ENCODE measurements around the gene HHIPL2.

Gene HHIPL2

GRCh38 chr1:222570837-222571236 is 22.9 kb upstream of the HHIPL2 start:
- TF ChIP-seq ZNF70 (CRISPR knock-in tag; IDR thresholded peaks at IDR 0.05) (no peak), BACH2 (CRISPR knock-in tag; IDR thresholded peaks at IDR 0.05; ENCODE audit: borderline replicate concordance) (no peak), PATZ1 (CRISPR knock-in tag; IDR thresholded peaks at IDR 0.05; ENCODE audit: borderline replicate concordance) (no peak), ZNF565 (CRISPR knock-in tag; conservative IDR thresholded peaks at IDR 0.05; ENCODE audit: low read depth) (no peak), ZNF8 (CRISPR knock-in tag; IDR thresholded peaks at IDR 0.05) (no peak), CSDC2 (CRISPR knock-in tag; IDR thresholded peaks at IDR 0.05) (no peak), SNAI2 (CRISPR knock-in tag; IDR thresholded peaks at IDR 0.05) (no peak), ARNTL (CRISPR knock-in tag; IDR thresholded peaks at IDR 0.05; ENCODE audit: borderline replicate concordance, low read depth) (no peak), TSHZ2 (CRISPR knock-in tag; IDR thresholded peaks at IDR 0.05) (no peak), RARB (CRISPR knock-in tag; IDR thresholded peaks at IDR 0.05) (no peak), GLIS3 (CRISPR knock-in tag; IDR thresholded peaks at IDR 0.05) (no peak), ISL1 (CRISPR knock-in tag; IDR thresholded peaks at IDR 0.05) (no peak), TCF4 (CRISPR knock-in tag; IDR thresholded peaks at IDR 0.05; ENCODE audit: borderline replicate concordance) (no peak), ZC3H10 (CRISPR knock-in tag; IDR thresholded peaks at IDR 0.05) (no peak), OSR1 (CRISPR knock-in tag; IDR thresholded peaks at IDR 0.05) (no peak), PPARA (CRISPR knock-in tag; IDR thresholded peaks at IDR 0.05; ENCODE audit: borderline replicate concordance) (no peak), ESRRG (CRISPR knock-in tag; IDR thresholded peaks at IDR 0.05) (no peak), CREB5 (CRISPR knock-in tag; IDR thresholded peaks at IDR 0.05; ENCODE audit: low read depth) (no peak)
- TF ChIP-seq, protein P1, sequence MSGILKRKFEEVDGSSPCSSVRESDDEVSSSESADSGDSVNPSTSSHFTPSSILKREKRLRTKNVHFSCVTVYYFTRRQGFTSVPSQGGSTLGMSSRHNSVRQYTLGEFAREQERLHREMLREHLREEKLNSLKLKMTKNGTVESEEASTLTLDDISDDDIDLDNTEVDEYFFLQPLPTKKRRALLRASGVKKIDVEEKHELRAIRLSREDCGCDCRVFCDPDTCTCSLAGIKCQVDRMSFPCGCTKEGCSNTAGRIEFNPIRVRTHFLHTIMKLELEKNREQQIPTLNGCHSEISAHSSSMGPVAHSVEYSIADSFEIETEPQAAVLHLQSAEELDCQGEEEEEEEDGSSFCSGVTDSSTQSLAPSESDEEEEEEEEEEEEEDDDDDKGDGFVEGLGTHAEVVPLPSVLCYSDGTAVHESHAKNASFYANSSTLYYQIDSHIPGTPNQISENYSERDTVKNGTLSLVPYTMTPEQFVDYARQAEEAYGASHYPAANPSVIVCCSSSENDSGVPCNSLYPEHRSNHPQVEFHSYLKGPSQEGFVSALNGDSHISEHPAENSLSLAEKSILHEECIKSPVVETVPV (CRISPR knock-in tag; IDR thresholded peaks at IDR 0.05): no peak
- TF ChIP-seq, protein P2, sequence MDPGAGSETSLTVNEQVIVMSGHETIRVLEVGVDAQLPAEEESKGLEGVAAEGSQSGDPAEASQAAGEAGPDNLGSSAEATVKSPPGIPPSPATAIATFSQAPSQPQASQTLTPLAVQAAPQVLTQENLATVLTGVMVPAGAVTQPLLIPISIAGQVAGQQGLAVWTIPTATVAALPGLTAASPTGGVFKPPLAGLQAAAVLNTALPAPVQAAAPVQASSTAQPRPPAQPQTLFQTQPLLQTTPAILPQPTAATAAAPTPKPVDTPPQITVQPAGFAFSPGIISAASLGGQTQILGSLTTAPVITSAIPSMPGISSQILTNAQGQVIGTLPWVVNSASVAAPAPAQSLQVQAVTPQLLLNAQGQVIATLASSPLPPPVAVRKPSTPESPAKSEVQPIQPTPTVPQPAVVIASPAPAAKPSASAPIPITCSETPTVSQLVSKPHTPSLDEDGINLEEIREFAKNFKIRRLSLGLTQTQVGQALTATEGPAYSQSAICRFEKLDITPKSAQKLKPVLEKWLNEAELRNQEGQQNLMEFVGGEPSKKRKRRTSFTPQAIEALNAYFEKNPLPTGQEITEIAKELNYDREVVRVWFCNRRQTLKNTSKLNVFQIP (CRISPR knock-in tag; IDR thresholded peaks at IDR 0.05; ENCODE audit: borderline replicate concordance, low read depth): no peak
- ATAC-seq: no peak

DNA sequence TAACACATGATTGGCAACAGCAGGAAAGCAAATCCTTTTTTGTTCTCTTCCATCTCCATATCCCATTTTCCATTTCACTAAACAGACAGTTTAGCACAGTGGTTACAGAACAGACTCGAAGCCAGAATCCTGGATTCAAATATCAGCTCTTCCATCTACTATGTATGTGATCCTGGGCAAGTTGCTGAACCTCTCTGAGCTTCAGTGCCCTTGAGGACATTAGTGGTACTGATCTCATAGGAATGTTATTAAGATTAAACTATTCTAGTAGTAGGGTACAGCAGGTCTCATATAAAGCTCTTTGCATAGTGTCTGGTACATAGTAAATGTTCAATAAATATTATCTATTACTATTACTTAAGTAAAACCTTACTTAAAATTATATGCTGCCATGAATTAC is 13.8 kb upstream of the HHIPL2 start:
- peak; percentile 46; the same call in 1 of the 3 replicates for ATAC-seq
- TF ChIP-seq BACH2 (CRISPR knock-in tag; IDR thresholded peaks at IDR 0.05; ENCODE audit: borderline replicate concordance) (no peak), ZNF70 (CRISPR knock-in tag; IDR thresholded peaks at IDR 0.05) (no peak), ZFP3 (CRISPR knock-in tag; IDR thresholded peaks at IDR 0.05) (no peak), ARNTL (CRISPR knock-in tag; IDR thresholded peaks at IDR 0.05; ENCODE audit: borderline replicate concordance, low read depth) (no peak), OSR1 (CRISPR knock-in tag; IDR thresholded peaks at IDR 0.05) (no peak), RARB (CRISPR knock-in tag; IDR thresholded peaks at IDR 0.05) (no peak)

- no peak for ATAC-seq
- TF ChIP-seq RARB (CRISPR knock-in tag; IDR thresholded peaks at IDR 0.05) (no peak), OSR1 (CRISPR knock-in tag; IDR thresholded peaks at IDR 0.05) (no peak), TOX (CRISPR knock-in tag; IDR thresholded peaks at IDR 0.05; ENCODE audit: borderline replicate concordance) (no peak), CSDC2 (CRISPR knock-in tag; IDR thresholded peaks at IDR 0.05) (no peak), ARNTL (CRISPR knock-in tag; IDR thresholded peaks at IDR 0.05; ENCODE audit: borderline replicate concordance, low read depth) (no peak), SNAI2 (CRISPR knock-in tag; IDR thresholded peaks at IDR 0.05) (no peak), BACH2 (CRISPR knock-in tag; IDR thresholded peaks at IDR 0.05; ENCODE audit: borderline replicate concordance) (no peak), ZC3H10 (CRISPR knock-in tag; IDR thresholded peaks at IDR 0.05) (no peak), ESRRG (CRISPR knock-in tag; IDR thresholded peaks at IDR 0.05) (no peak), PATZ1 (CRISPR knock-in tag; IDR thresholded peaks at IDR 0.05; ENCODE audit: borderline replicate concordance) (no peak), ZFP3 (CRISPR knock-in tag; IDR thresholded peaks at IDR 0.05) (no peak), GLIS3 (CRISPR knock-in tag; IDR thresholded peaks at IDR 0.05) (no peak), ZNF8 (CRISPR knock-in tag; IDR thresholded peaks at IDR 0.05) (no peak)
- TF ChIP-seq, protein P2 (CRISPR knock-in tag; IDR thresholded peaks at IDR 0.05; ENCODE audit: borderline replicate concordance, low read depth): no peak
These were observed 9.7 kb upstream of the HHIPL2 start for GRCh38 chr1:222557574-222557973.

All from SK-N-SH treated with all-trans-retinoic acid at 6 μM for 48 hours (cell line).